GM12872 (cell line): ENCODE results near the gene RABAC1.

Experiments used
- CTCF ChIP-seq: IDR thresholded peaks from 3 replicates; pipeline ENCODE4 v1.5.1; 2011; ENCODE audit warnings: low read depth, mild to moderate bottlenecking, low read length, moderate library complexity; ENCODE audit not compliant: insufficient read depth

Gene RABAC1

GRCh38 chr19:41906916-41907680 lies 52.0 kb downstream of the RABAC1 start:
- TF ChIP-seq CTCF: no peak
